ENCODE measurements around the gene SHISA6. TPM values are rescaled to one million over a fixed set of nuclear protein-coding genes. Genes with fewer than 3 reads are reported as not detected.

SHISA6 gene
- 10 to 100 TPM in 1 of 2 donors, 1 to 10 TPM in 1; 6.7 to 14.4 TPM for total RNA-seq
- polyA plus RNA-seq (2013, experiment 1 of 2): 2.2 TPM
- 2.3 TPM for polyA plus RNA-seq (2013, experiment 2 of 2)
- long read RNA-seq, experiment 1, partial matches to known transcripts: 0 of 1 reads
- long read RNA-seq, experiment 1, other reads (novel, unspliced or antisense): 1 of 1 reads
- long read RNA-seq, experiment 2, partial matches to known transcripts: 0 of 3 reads
- long read RNA-seq, experiment 2, other reads (novel, unspliced or antisense): 3 of 3 reads
- long read RNA-seq, experiment 3, partial matches to known transcripts: 0 of 8 reads
- long read RNA-seq, experiment 3, other reads (novel, unspliced or antisense): 8 of 8 reads
- long read RNA-seq, experiment 4: 0 reads

- TF ChIP-seq, protein P1, sequence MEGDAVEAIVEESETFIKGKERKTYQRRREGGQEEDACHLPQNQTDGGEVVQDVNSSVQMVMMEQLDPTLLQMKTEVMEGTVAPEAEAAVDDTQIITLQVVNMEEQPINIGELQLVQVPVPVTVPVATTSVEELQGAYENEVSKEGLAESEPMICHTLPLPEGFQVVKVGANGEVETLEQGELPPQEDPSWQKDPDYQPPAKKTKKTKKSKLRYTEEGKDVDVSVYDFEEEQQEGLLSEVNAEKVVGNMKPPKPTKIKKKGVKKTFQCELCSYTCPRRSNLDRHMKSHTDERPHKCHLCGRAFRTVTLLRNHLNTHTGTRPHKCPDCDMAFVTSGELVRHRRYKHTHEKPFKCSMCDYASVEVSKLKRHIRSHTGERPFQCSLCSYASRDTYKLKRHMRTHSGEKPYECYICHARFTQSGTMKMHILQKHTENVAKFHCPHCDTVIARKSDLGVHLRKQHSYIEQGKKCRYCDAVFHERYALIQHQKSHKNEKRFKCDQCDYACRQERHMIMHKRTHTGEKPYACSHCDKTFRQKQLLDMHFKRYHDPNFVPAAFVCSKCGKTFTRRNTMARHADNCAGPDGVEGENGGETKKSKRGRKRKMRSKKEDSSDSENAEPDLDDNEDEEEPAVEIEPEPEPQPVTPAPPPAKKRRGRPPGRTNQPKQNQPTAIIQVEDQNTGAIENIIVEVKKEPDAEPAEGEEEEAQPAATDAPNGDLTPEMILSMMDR (conservative IDR thresholded peaks at IDR 0.05): peak; percentile 9
- no peaks in the 10 kb centered on the region for H3K9me3 ChIP-seq (ENCODE audit: control insufficient read depth, low read length)
- peaks cover 75% of the 10 kb centered on the region for H3K27me3 Mint-ChIP-seq (ENCODE audit: insufficient read depth)
- H3K9ac ChIP-seq (ENCODE audit: extremely low read depth, low read length, poor library complexity, severe bottlenecking): no peak within 1 kb of the TSS
- H3K27me3 ChIP-seq (ENCODE audit: control insufficient read depth, insufficient read depth, low read length, poor library complexity, severe bottlenecking): peaks cover 60% of the 10 kb centered on the region
- peak within 1 kb of the TSS; percentile 59 for H3K4me3 Mint-ChIP-seq
- H3K36me3 ChIP-seq (ENCODE audit: control insufficient read depth, insufficient read depth, low read length): no peaks in the 10 kb centered on the region
- DNase-seq: peak; percentile 86
- no peak within 1 kb of the TSS for H3K27ac Mint-ChIP-seq
- peak within 1 kb of the TSS; percentile 76 for H3K4me3 ChIP-seq (ENCODE audit: low read length)
- H3K4me1 Mint-ChIP-seq: peaks cover 30% of the 10 kb centered on the region
- peaks cover 19% of the 10 kb centered on the region for H3K36me3 Mint-ChIP-seq (ENCODE audit: low read depth)
- H3K4me1 ChIP-seq (ENCODE audit: control insufficient read depth, insufficient read depth, low read length): peaks cover 4% of the 10 kb centered on the region
- WGBS, 2 experiments (ENCODE audit: insufficient coverage in 1 of 2, insufficient read length in 1 of 2): 0% methylated on average over 12 to 126 of the region's 126 CpGs
- no peak within 1 kb of the TSS for H3K27ac ChIP-seq (ENCODE audit: low read depth, low read length)
- H3K9me3 Mint-ChIP-seq: no peaks in the 10 kb centered on the region
Observed at GRCh38 chr17:11240841-11241610, at the start of gene SHISA6. Gene SHISA6, plus strand, starts transcription at chr17:11241213.

DNA sequence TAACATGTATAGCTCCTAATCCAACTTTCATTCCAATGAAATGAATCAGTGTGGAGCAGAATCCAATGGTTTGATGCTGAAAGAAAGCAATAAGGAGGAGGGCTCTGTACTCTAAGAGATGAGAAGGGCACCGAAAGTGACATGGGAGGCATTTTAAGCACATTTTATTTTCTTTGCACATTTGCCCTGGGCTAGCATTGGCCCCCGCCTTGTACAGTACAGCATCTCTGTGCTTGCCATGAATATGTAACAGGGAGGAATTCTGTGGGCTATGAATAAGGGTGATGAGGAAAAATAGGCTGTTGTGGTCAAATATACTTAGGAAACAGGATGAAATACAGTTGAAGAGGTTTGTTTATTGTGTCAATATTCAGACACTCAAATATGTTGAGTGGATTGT lies 45.2 kb upstream of the SHISA6 start:
- H3K27ac Mint-ChIP-seq: no peak overlapping the region
- peaks cover 3% of the 10 kb centered on the region for H3K9me3 Mint-ChIP-seq
- H3K4me3 Mint-ChIP-seq: no peak overlapping the region
- H3K4me1 Mint-ChIP-seq: peaks cover 30% of the 10 kb centered on the region
- WGBS, 2 experiments (ENCODE audit: insufficient coverage in 1 of 2, insufficient read length in 1 of 2): 97 to 100% methylated on average over 2 of the region's 2 CpGs
- no peak for DNase-seq
- Histone ChIP-seq H3K27ac (ENCODE audit: low read depth, low read length) (no peak overlapping the region), H3K4me1 (ENCODE audit: control insufficient read depth, insufficient read depth, low read length) (peaks cover 10% of the 10 kb centered on the region), H3K9me3 (ENCODE audit: control insufficient read depth, low read length) (peaks cover 9% of the 10 kb centered on the region), H3K36me3 (ENCODE audit: control insufficient read depth, insufficient read depth, low read length) (no peaks in the 10 kb centered on the region), H3K27me3 (ENCODE audit: control insufficient read depth, insufficient read depth, low read length, poor library complexity, severe bottlenecking) (no peaks in the 10 kb centered on the region), H3K4me3 (ENCODE audit: low read length) (no peak overlapping the region), H3K9ac (ENCODE audit: extremely low read depth, low read length, poor library complexity, severe bottlenecking) (no peak overlapping the region)
- H3K27me3 Mint-ChIP-seq (ENCODE audit: insufficient read depth): peaks cover 10% of the 10 kb centered on the region
- TF ChIP-seq, protein P1 (conservative IDR thresholded peaks at IDR 0.05): no peak
- H3K36me3 Mint-ChIP-seq (ENCODE audit: low read depth): no peaks in the 10 kb centered on the region

DNA sequence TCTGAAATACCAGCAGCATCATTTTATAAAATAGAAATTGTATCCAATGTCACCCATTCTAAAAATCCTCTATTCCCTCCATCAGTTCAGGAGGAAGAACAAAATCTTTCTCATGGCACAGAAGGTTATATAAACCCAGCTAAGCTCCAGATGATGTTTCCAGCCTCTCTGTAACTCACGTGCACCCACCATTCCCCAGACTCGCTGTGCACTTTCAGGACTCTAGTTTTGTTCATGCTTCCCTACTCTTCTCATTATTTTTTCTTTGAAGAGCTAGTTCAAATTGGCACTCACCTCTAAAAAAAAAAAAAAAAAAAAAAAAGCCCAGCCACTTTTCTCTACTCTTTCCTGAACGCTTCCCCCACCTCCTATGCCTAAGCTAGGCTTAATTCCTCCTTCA lies 36.0 kb upstream of the SHISA6 start:
- TF ChIP-seq, protein P1 (conservative IDR thresholded peaks at IDR 0.05): no peak
- Histone ChIP-seq H3K4me1 (ENCODE audit: control insufficient read depth, insufficient read depth, low read length) (peaks cover 11% of the 10 kb centered on the region), H3K27ac (ENCODE audit: low read depth, low read length) (no peak overlapping the region), H3K27me3 (ENCODE audit: control insufficient read depth, insufficient read depth, low read length, poor library complexity, severe bottlenecking) (no peaks in the 10 kb centered on the region), H3K9ac (ENCODE audit: extremely low read depth, low read length, poor library complexity, severe bottlenecking) (no peak overlapping the region), H3K36me3 (ENCODE audit: control insufficient read depth, insufficient read depth, low read length) (no peaks in the 10 kb centered on the region), H3K9me3 (ENCODE audit: control insufficient read depth, low read length) (no peaks in the 10 kb centered on the region), H3K4me3 (ENCODE audit: low read length) (no peak overlapping the region)
- H3K9me3 Mint-ChIP-seq: peaks cover 28% of the 10 kb centered on the region
- no peak overlapping the region for H3K27ac Mint-ChIP-seq
- H3K36me3 Mint-ChIP-seq (ENCODE audit: low read depth): no peaks in the 10 kb centered on the region
- H3K27me3 Mint-ChIP-seq (ENCODE audit: insufficient read depth): peaks cover 20% of the 10 kb centered on the region
- DNase-seq: no peak
- H3K4me1 Mint-ChIP-seq: peaks cover 31% of the 10 kb centered on the region
- no peak overlapping the region for H3K4me3 Mint-ChIP-seq
- 94 to 98% methylated on average over 2 to 3 of the region's 3 CpGs for WGBS, 2 experiments (ENCODE audit: insufficient coverage in 1 of 2, insufficient read length in 1 of 2)

All from endodermal cell (in vitro differentiated cells).